HepG2 (cell line): Measurements from ENCODE around the gene ARL6IP4. TPM values are rescaled to one million over a fixed set of nuclear protein-coding genes. Genes with fewer than 3 reads are reported as not detected.

Source experiments
- ARNT2 ChIP-seq: sonication (generic); formaldehyde crosslinking; IDR thresholded peaks from 2 replicates; pipeline ENCODE4 v1.8.0; 2022; ENCODE audit warnings: mild to moderate bottlenecking, low read depth, missing genetic modification reagents, moderate library complexity
- BRCA1 ChIP-seq: sonication (generic); formaldehyde crosslinking; IDR thresholded peaks from 2 replicates; pipeline ENCODE4 v1.4.0; 2020; ENCODE audit warnings: missing genetic modification reagents
- CHCHD3 ChIP-seq: sonication (generic); formaldehyde crosslinking; IDR thresholded peaks from 2 replicates; pipeline ENCODE4 v1.8.0; 2022; ENCODE audit warnings: mild to moderate bottlenecking, missing genetic modification reagents, moderate library complexity
- EP300 ChIP-seq, 3 experiments: sonication (generic) in 1 of 3; formaldehyde crosslinking in 1 of 3; IDR thresholded peaks; 2 replicates each; pipeline versions ENCODE4 v1.5.1 to v1.6.1; 2011 to 2020; ENCODE audit warnings: low read depth in 2 of 3, low read length in 2 of 3, borderline replicate concordance in 1 of 3, improper control_type of control experiment in 1 of 3, mild to moderate bottlenecking in 1 of 3, missing genetic modification reagents in 1 of 3, moderate library complexity in 1 of 3
- EZH2 ChIP-seq: conservative IDR thresholded peaks from 2 replicates; pipeline ENCODE4 v1.6.1; 2012; ENCODE audit warnings: mild to moderate bottlenecking, low read depth, low read length, moderate library complexity
- FOXK1 ChIP-seq: sonication (generic); formaldehyde crosslinking; IDR thresholded peaks from 2 replicates; pipeline ENCODE4 v1.4.0; 2020; ENCODE audit warnings: low read depth, missing genetic modification reagents, borderline replicate concordance
- GMEB1 ChIP-seq: sonication (generic); formaldehyde crosslinking; IDR thresholded peaks from 2 replicates; pipeline ENCODE4 v1.5.1; 2020; ENCODE audit warnings: missing genetic modification reagents, mild to moderate bottlenecking, borderline replicate concordance
- KAT7 ChIP-seq: IDR thresholded peaks from 2 replicates; pipeline ENCODE4 v1.6.1; 2018; ENCODE audit warnings: borderline replicate concordance, missing compliant biosample characterization
- KAT8 ChIP-seq: IDR thresholded peaks from 2 replicates; pipeline ENCODE4 v1.6.1; 2016; ENCODE audit warnings: missing genetic modification reagents, missing compliant biosample characterization
- MXD3 ChIP-seq: IDR thresholded peaks from 2 replicates; pipeline ENCODE4 v1.6.1; 2016; ENCODE audit warnings: mild to moderate bottlenecking, missing biosample characterization, missing genetic modification reagents
- PAWR ChIP-seq: sonication (generic); formaldehyde crosslinking; IDR thresholded peaks from 2 replicates; pipeline ENCODE4 v1.4.0; 2020; ENCODE audit warnings: missing genetic modification reagents, mild to moderate bottlenecking, borderline replicate concordance
- POGK ChIP-seq: sonication (generic); formaldehyde crosslinking; conservative IDR thresholded peaks from 2 replicates; pipeline ENCODE4 v1.8.0; 2022; ENCODE audit warnings: mild to moderate bottlenecking, moderate library complexity, missing genetic modification reagents
- RXRA ChIP-seq: sonication (generic); formaldehyde crosslinking; IDR thresholded peaks from 2 replicates; pipeline ENCODE4 v1.5.1; 2020; ENCODE audit warnings: missing genetic modification reagents
- THAP9 ChIP-seq: sonication (generic); formaldehyde crosslinking; IDR thresholded peaks from 2 replicates; pipeline ENCODE4; 2020; ENCODE audit warnings: missing genetic modification reagents, mild to moderate bottlenecking, borderline replicate concordance
- TOE1 ChIP-seq: sonication (generic); formaldehyde crosslinking; IDR thresholded peaks from 2 replicates; pipeline ENCODE4 v1.4.0; 2020; ENCODE audit warnings: mild to moderate bottlenecking, missing genetic modification reagents
- ZNF574 ChIP-seq: sonication (generic); formaldehyde crosslinking; IDR thresholded peaks from 2 replicates; pipeline ENCODE4 v1.4.0; 2020; ENCODE audit warnings: missing genetic modification reagents
- ZNF619 ChIP-seq: sonication (generic); formaldehyde crosslinking; IDR thresholded peaks from 2 replicates; pipeline ENCODE4 v1.4.0; 2020; ENCODE audit warnings: mild to moderate bottlenecking, missing genetic modification reagents
- polyA plus RNA-seq, 8 experiments: library from polyadenylated mRNA; depleted of rRNA in 3 of 8; stranded (reverse) in 7 of 8; unstranded in 1 of 8; fragments of >200 nt; fragmentation: Illumina TruSeq in 4 of 8; extraction: Trizol in 4 of 8; gene quantifications; 2 replicates each; pipeline versions ENCODE4 v1.2.1 to v1.2.3, GENCODE V29; 2011 to 2016; ENCODE audit warnings: low read depth in 4 of 8, missing spikeins in 1 of 8, mixed read lengths in 1 of 8; ENCODE audit not compliant: insufficient read depth in 1 of 8
- total RNA-seq, 5 experiments: library from RNA; depleted of rRNA; stranded (reverse); fragments of >200 nt; fragmentation: Illumina TruSeq; extraction: Trizol; gene quantifications; 2 replicates each; pipeline ENCODE4 v1.2.3, GENCODE V29; 2016; ENCODE audit warnings: low read depth in 1 of 5

The ARL6IP4 gene
- total and polyA plus RNA-seq, 2 of the 13 experiments (the other 11 are each of a cell fraction or from before 2014, with no cell fraction given) = 155 to 220 TPM

- TF ChIP-seq RXRA (CRISPR knock-in tag) (0 out of 2 replicates have a peak, but pooled peaks have one; percentile 14), ZNF619 (CRISPR knock-in tag) (no peak), ARNT2 (CRISPR knock-in tag) (peak; percentile 85), EP300 (IDR thresholded peaks at IDR 0.05; ENCODE audit: low read depth in 2 of 2, low read length in 2 of 2) (no peak), EP300 (CRISPR knock-in tag; IDR thresholded peaks at IDR 0.05; ENCODE audit: borderline replicate concordance) (no peak), POGK (CRISPR knock-in tag) (peak; percentile 85; the same call in 1 of the 2 replicates), TOE1 (CRISPR knock-in tag) (no peak), BRCA1 (CRISPR knock-in tag) (no peak), KAT8 (CRISPR knock-in tag) (peak; percentile 49), PAWR (CRISPR knock-in tag) (no peak), GMEB1 (CRISPR knock-in tag) (peak; percentile 74; the same call in 1 of the 2 replicates), FOXK1 (CRISPR knock-in tag) (no peak; the same call in 1 of the 2 replicates), ZNF574 (CRISPR knock-in tag) (peak; percentile 82), KAT7 (no peak; the same call in 1 of the 2 replicates), CHCHD3 (CRISPR knock-in tag) (peak; percentile 44; the same call in 1 of the 2 replicates), MXD3 (CRISPR knock-in tag) (0 out of 2 replicates have a peak, but pooled peaks have one; percentile 50), THAP9 (CRISPR knock-in tag) (0 out of 2 replicates have a peak, but pooled peaks have one; percentile 6), EZH2 (no peak)
Observed at GRCh38 chr12:122980183-122981035, at the start of gene ARL6IP4 (continued).
